PC-3 (cell line): ENCODE measurements around the gene IWS1. TPM values are rescaled to one million over a fixed set of nuclear protein-coding genes. Genes with fewer than 3 reads are reported as not detected.

ENCODE experiments used
- ATAC-seq: fragments of 200-7000 bp; cut with Tn5 transposase; 2 replicates; pipeline ENCODE4 v1.9.1; 2020; ENCODE audit warnings: mild to moderate bottlenecking, moderate library complexity
- BruUV-seq: library from RNA; stranded (reverse); fragments of 400-500 nt; replicated peaks from 2 replicates; lab custom pipeline; 2021; lab: Mats Ljungman, UMichigan
- CTCF ChIA-PET: fragments of 300-600 bp; sonication (Branson Sonifier 250); formaldehyde crosslinking; loops from one replicate; lab custom pipeline; 2022; ENCODE audit warnings: antibody characterized with exemption; lab: Charles Lee
- POLR2A ChIA-PET: fragments of 300-600 bp; sonication (Branson Sonifier 250); formaldehyde crosslinking; loops from one replicate; lab custom pipeline; 2022; ENCODE audit warnings: antibody characterized with exemption; ENCODE audit not compliant: unreplicated experiment; lab: Charles Lee
- DNase-seq: peaks from one replicate; pipeline ENCODE4 v3.0.0-alpha.2; 2015
- H2AFZ ChIP-seq: fragments of 300-600 bp; sonication (generic); 2 replicates; pipeline ENCODE4 v1.6.0; 2016; ENCODE audit warnings: antibody characterized with exemption, low read length
- H3F3A ChIP-seq: fragments of 300-600 bp; sonication (generic); one replicate; pipeline ENCODE4 v1.6.0; 2017; ENCODE audit warnings: antibody characterized with exemption, low read length, control low read depth, mild to moderate bottlenecking; ENCODE audit not compliant: unreplicated experiment
- H3K27ac ChIP-seq: fragments of 300-600 bp; sonication (generic); 2 replicates; pipeline ENCODE4 v1.5.1; 2016; ENCODE audit warnings: mild to moderate bottlenecking, low read length
- H3K27me3 ChIP-seq: fragments of 300-600 bp; sonication (generic); 2 replicates; pipeline ENCODE4 v1.6.1; 2016; ENCODE audit warnings: low read length, mixed read lengths
- H3K36me3 ChIP-seq: fragments of 300-600 bp; sonication (generic); 2 replicates; pipeline ENCODE4 v1.6.1; 2016; ENCODE audit warnings: low read depth, mixed run types, low read length, mixed read lengths
- H3K4me1 ChIP-seq: fragments of 300-600 bp; sonication (generic); 2 replicates; pipeline ENCODE4 v1.5.1; 2016; ENCODE audit warnings: low read length; ENCODE audit not compliant: insufficient read depth
- H3K4me2 ChIP-seq: fragments of 300-600 bp; sonication (generic); 2 replicates; pipeline ENCODE4 v1.6.0; 2016; ENCODE audit warnings: low read length
- H3K4me3 ChIP-seq: fragments of 300-600 bp; sonication (generic); 2 replicates; pipeline ENCODE4 v1.5.1; 2016; ENCODE audit warnings: mild to moderate bottlenecking, low read length, mixed read lengths
- H3K79me2 ChIP-seq: fragments of 300-600 bp; sonication (generic); 2 replicates; pipeline ENCODE4 v1.6.1; 2017; ENCODE audit warnings: low read length, mixed read lengths
- H3K9ac ChIP-seq: fragments of 300-600 bp; sonication (generic); 2 replicates; pipeline ENCODE4 v1.6.0; 2016; ENCODE audit warnings: mild to moderate bottlenecking, low read length
- H3K9me2 ChIP-seq: fragments of 300-600 bp; sonication (generic); replicated peaks from 2 replicates; pipeline ENCODE4 v1.6.1; 2016; ENCODE audit warnings: mixed run types, low read length, mixed read lengths
- H3K9me3 ChIP-seq: fragments of 300-600 bp; sonication (generic); 2 replicates; pipeline ENCODE4 v1.6.1; 2016; ENCODE audit warnings: low read length, mixed read lengths
- H4K20me1 ChIP-seq: fragments of 300-600 bp; sonication (generic); 2 replicates; pipeline ENCODE4 v1.6.1; 2016; ENCODE audit warnings: low read length, mixed read lengths
- CTCF ChIP-seq: fragments of 300-600 bp; sonication (generic); conservative IDR thresholded peaks from 2 replicates; pipeline ENCODE4 v1.5.1; 2017; ENCODE audit warnings: antibody characterized with exemption, low read depth, mild to moderate bottlenecking, low read length
- EZH2 ChIP-seq: fragments of 300-600 bp; sonication (generic); IDR thresholded peaks from one replicate; pipeline ENCODE4 v1.6.1; 2017; ENCODE audit warnings: antibody characterized with exemption, mild to moderate bottlenecking, low read length; ENCODE audit not compliant: unreplicated experiment
- EZH2phosphoT487 ChIP-seq: fragments of 300-600 bp; sonication (generic); IDR thresholded peaks from 2 replicates; pipeline ENCODE4 v1.6.1; 2018; ENCODE audit warnings: mild to moderate bottlenecking, antibody characterized with exemption, low read length, borderline replicate concordance
- intact Hi-C: fragments of 100-400 bp; cut with micrococcal nuclease; formaldehyde crosslinking; loops from 2 replicates; pipeline ENCODE4 v1.9.0; 2023
- total RNA-seq: library from RNA; depleted of rRNA; stranded (reverse); fragments of >200 nt; gene quantifications from 2 replicates; pipeline ENCODE4 v1.2.3, GENCODE V29; 2014

The IWS1 gene
- total RNA-seq, 1 experiment from 2014 or later, result 51.4 TPM

- H3K9ac ChIP-seq, result no peak overlapping the region
- H4K20me1 ChIP-seq, result no peaks in the 10 kb centered on the region
- no peak overlapping the region for H3K27ac ChIP-seq
- ATAC-seq, result no peak
- no peaks in the 10 kb centered on the region for H3K9me3 ChIP-seq
- no peaks in the 10 kb centered on the region for H3K9me2 ChIP-seq
- H3K27me3 ChIP-seq, result no peaks in the 10 kb centered on the region
- no peak for DNase-seq
- H3F3A ChIP-seq, result no peaks in the 10 kb centered on the region
- H3K36me3 ChIP-seq, result no peaks in the 10 kb centered on the region
- intact Hi-C loops, result no loop called here
- ChIA-PET CTCF (no interaction called here), POLR2A (no interaction called here)
- no peak overlapping the region for H2AFZ ChIP-seq
- no peaks in the 10 kb centered on the region for H3K4me1 ChIP-seq
- TF ChIP-seq EZH2, result no peak
- no TSS peak for BruUV-seq
- H3K4me3 ChIP-seq, result no peak overlapping the region
- no peak overlapping the region for H3K4me2 ChIP-seq
- H3K79me2 ChIP-seq, result no peaks in the 10 kb centered on the region
Observed at GRCh38 chr2:127465258-127465657, 61.0 kb downstream of the IWS1 start.

GRCh38 chr2:127464470-127465257, 61.6 kb downstream of the IWS1 start:
- Histone ChIP-seq H2AFZ (no peak overlapping the region), H3K9me3 (no peaks in the 10 kb centered on the region), H3K4me1 (no peaks in the 10 kb centered on the region), H3K79me2 (no peaks in the 10 kb centered on the region), H3K9me2 (no peaks in the 10 kb centered on the region), H3K4me2 (no peak overlapping the region), H3K27ac (no peak overlapping the region), H3K36me3 (no peaks in the 10 kb centered on the region), H4K20me1 (no peaks in the 10 kb centered on the region), H3K4me3 (no peak overlapping the region), H3K27me3 (no peaks in the 10 kb centered on the region), H3F3A (no peaks in the 10 kb centered on the region), H3K9ac (no peak overlapping the region)
- TF ChIP-seq EZH2phosphoT487 (no peak), EZH2 (no peak), CTCF (no peak)
- DNase-seq (no peak), ATAC-seq (no peak)
- ChIA-PET CTCF (no interaction called here), POLR2A (no interaction called here)
- intact Hi-C loops, result no loop called here
- BruUV-seq, result no TSS peak

- Histone ChIP-seq H3K9me3 (no peaks in the 10 kb centered on the region), H3K9me2 (no peaks in the 10 kb centered on the region), H3K4me1 (no peaks in the 10 kb centered on the region), H3K4me3 (no peak overlapping the region), H3F3A (no peaks in the 10 kb centered on the region), H3K36me3 (no peaks in the 10 kb centered on the region), H3K9ac (no peak overlapping the region), H3K27me3 (no peaks in the 10 kb centered on the region), H2AFZ (no peak overlapping the region), H3K27ac (no peak overlapping the region), H4K20me1 (no peaks in the 10 kb centered on the region), H3K79me2 (no peaks in the 10 kb centered on the region), H3K4me2 (no peak overlapping the region)
- TF ChIP-seq EZH2phosphoT487 (no peak), CTCF (no peak), EZH2 (no peak)
- ChIA-PET CTCF (interaction anchor here (0.5 kb wide), 1 partner anchor 130 kb away, joined by 4 read pairs; no protein-coding TSS in a partner anchor), POLR2A (no interaction called here)
- DNase-seq (no peak), ATAC-seq (no peak)
- no TSS peak for BruUV-seq
- intact Hi-C loops, result no loop called here
Observed at GRCh38 chr2:127463155-127463991, 62.9 kb downstream of the IWS1 start.
